K562 (cell line): ENCODE measurements around the gene MED28. TPM values are rescaled to one million over a fixed set of nuclear protein-coding genes. Genes with fewer than 3 reads are reported as not detected.

Source experiments
- ATAC-seq: fragments of 200-7000 bp; cut with Tn5 transposase; 3 replicates; pipeline ENCODE4 v1.9.1; 2020; ENCODE audit warnings: moderate library complexity
- BruUV-seq: library from RNA; stranded (reverse); fragments of 400-500 nt; replicated peaks from 2 replicates; lab custom pipeline; 2021; lab: Mats Ljungman, UMichigan
- CTCF ChIA-PET: fragments of 300-600 bp; formaldehyde crosslinking; extraction: SDS; loops from one replicate; lab custom pipeline; 2021; ENCODE audit warnings: low intra/inter-chr PET ratio; lab: Yijun Ruan, JAX
- POLR2A ChIA-PET: fragments of 300-600, 350-650 bp; sonication (Branson Sonifier 250); formaldehyde crosslinking; extraction: SDS; loops from one replicate; lab custom pipeline; 2021; ENCODE audit warnings: antibody characterized with exemption, inconsistent platforms; lab: Yijun Ruan, JAX
- DNase-seq, 4 experiments: peaks; one replicate each; pipeline versions ENCODE4 v3.0.0 to v3.0.0-alpha.2; 2011 to 2018; ENCODE audit warnings: low spot score in 3 of 4, mixed read lengths in 3 of 4; ENCODE audit errors: extremely low read depth in 1 of 4
- FAIRE-seq: peaks from 2 replicates; lab custom pipeline; 2011; peaks lifted over from hg19 to GRCh38; lab: Jason Lieb, UNC
- H2AFZ ChIP-seq: 2 replicates; pipeline ENCODE4 v1.6.0; 2011; ENCODE audit warnings: low read depth, low read length, control low read depth, inconsistent platforms
- H3K27ac ChIP-seq: fragments of 200-600 bp; 3 replicates; pipeline ENCODE4 v1.8.0; 2011; ENCODE audit warnings: low read depth, mild to moderate bottlenecking, control low read depth, inconsistent platforms, low read length, moderate library complexity, mixed read lengths; ENCODE audit errors: extremely low read depth
- H3K27me3 ChIP-seq, 2 experiments: fragments of 300-600 bp in 1 of 2; 2 replicates in 1 of 2; 3 replicates in 1 of 2; pipeline versions ENCODE4 v1.6.0 to v1.8.0; 2011; ENCODE audit warnings: inconsistent platforms in 2 of 2, low read length in 2 of 2, mild to moderate bottlenecking in 1 of 2, mixed read lengths in 1 of 2, moderate library complexity in 1 of 2; ENCODE audit not compliant: control insufficient read depth in 2 of 2, insufficient read depth in 2 of 2
- H3K36me3 ChIP-seq: fragments of 300-600 bp; 3 replicates; pipeline ENCODE4 v1.8.0; 2011; ENCODE audit warnings: mild to moderate bottlenecking, low read length, inconsistent platforms; ENCODE audit not compliant: control insufficient read depth, insufficient read depth
- H3K4me1 ChIP-seq, 2 experiments: fragments of 200-600 bp in 1 of 2; replicated peaks in 1 of 2; 2 replicates in 1 of 2; 3 replicates in 1 of 2; pipeline versions ENCODE4 v1.5.1 to v1.8.0; 2011; ENCODE audit warnings: inconsistent platforms in 2 of 2, low read length in 2 of 2, mild to moderate bottlenecking in 1 of 2, mixed read lengths in 1 of 2, moderate library complexity in 1 of 2; ENCODE audit not compliant: control insufficient read depth in 2 of 2, insufficient read depth in 2 of 2
- H3K4me2 ChIP-seq: 2 replicates; pipeline ENCODE4 v1.6.1; 2011; ENCODE audit warnings: low read length, control low read depth, inconsistent platforms, mixed read lengths; ENCODE audit not compliant: insufficient read depth
- H3K4me3 ChIP-seq: fragments of 200-600 bp; sonication (generic), shearing (Covaris generic); 2 replicates; pipeline ENCODE4 v1.5.1; 2016; ENCODE audit warnings: control low read depth, inconsistent platforms
- H3K79me2 ChIP-seq: fragments of 200-600 bp; 3 replicates; pipeline ENCODE4 v1.8.0; 2011; ENCODE audit warnings: low read length, inconsistent platforms; ENCODE audit not compliant: control insufficient read depth, insufficient read depth
- H3K9ac ChIP-seq, 2 experiments: 2 replicates each; pipeline versions ENCODE4 v1.6.0 to v1.6.1; 2011; ENCODE audit warnings: low read depth in 2 of 2, low read length in 2 of 2, control low read depth in 1 of 2, inconsistent platforms in 1 of 2, mild to moderate bottlenecking in 1 of 2, mixed read lengths in 1 of 2; ENCODE audit not compliant: insufficient read depth in 1 of 2
- H3K9me1 ChIP-seq: one replicate; pipeline ENCODE4 v1.6.0; 2011; ENCODE audit warnings: inconsistent platforms, mild to moderate bottlenecking, low read length, moderate library complexity; ENCODE audit not compliant: control insufficient read depth, insufficient read depth
- H3K9me3 ChIP-seq: replicated peaks from 2 replicates; pipeline ENCODE4 v1.5.1; 2011; ENCODE audit warnings: low read depth, low read length, inconsistent platforms; ENCODE audit not compliant: control insufficient read depth, insufficient read depth
- H4K20me1 ChIP-seq: replicated peaks from 2 replicates; pipeline ENCODE4 v1.6.1; 2011; ENCODE audit warnings: low read length, inconsistent platforms, mixed read lengths; ENCODE audit not compliant: control insufficient read depth, insufficient read depth
- BCLAF1 ChIP-seq, 2 experiments: fragments of 450-650 bp in 1 of 2; IDR thresholded peaks; 2 replicates each; pipeline ENCODE4 v1.6.1; 2011 to 2017; ENCODE audit warnings: low read depth in 2 of 2, antibody characterized with exemption in 1 of 2, borderline replicate concordance in 1 of 2, low read length in 1 of 2, mild to moderate bottlenecking in 1 of 2, mixed read lengths in 1 of 2; ENCODE audit not compliant: control insufficient read depth in 1 of 2
- BRF2 ChIP-seq: IDR thresholded peaks from 3 replicates; pipeline ENCODE4 v1.6.1; 2011; ENCODE audit warnings: borderline replicate concordance, mild to moderate bottlenecking; ENCODE audit not compliant: insufficient read length, insufficient read depth
- GATAD2A ChIP-seq: fragments of 450-650 bp; IDR thresholded peaks from 2 replicates; pipeline ENCODE4 v1.6.1; 2017
- HLTF ChIP-seq: fragments of 450-650 bp; IDR thresholded peaks from 2 replicates; pipeline ENCODE4 v1.6.1; 2016
- NCOA4 ChIP-seq: fragments of 450-650 bp; IDR thresholded peaks from 2 replicates; pipeline ENCODE4 v1.6.1; 2018; ENCODE audit warnings: mild to moderate bottlenecking; ENCODE audit not compliant: partially characterized antibody
- PTTG1 ChIP-seq: fragments of 450-650 bp; IDR thresholded peaks from 2 replicates; pipeline ENCODE4 v1.6.1; 2016; ENCODE audit warnings: low read depth, mild to moderate bottlenecking, missing genetic modification characterization, missing compliant biosample characterization
- RREB1 ChIP-seq: fragments of 250-450 bp; sonication (Bioruptor Pico); IDR thresholded peaks from 2 replicates; pipeline ENCODE4 v1.4.0; 2020
- TSHZ1 ChIP-seq: fragments of 250-450 bp; sonication (Bioruptor Pico); IDR thresholded peaks from 2 replicates; pipeline ENCODE4 v1.4.0; 2020; ENCODE audit warnings: mild to moderate bottlenecking, moderate library complexity
- WGBS: fragments of 100-300 bp; shearing (Covaris generic); methylation state at CpG from one replicate; pipeline ENCODE4 v1.1.6; 2016; ENCODE audit warnings: low coverage, mixed read lengths; ENCODE audit not compliant: insufficient coverage; ENCODE audit errors: missing lambda C conversion rate; 5-methylcytosine and 5-hydroxymethylcytosine counted together
- in situ Hi-C: fragments of 300-500 bp; cut with MboI; formaldehyde crosslinking; loops from 4 replicates; pipeline ENCODE4 v1.15.0; 2018; ENCODE audit warnings: inconsistent platforms, mixed read lengths
- intact Hi-C: fragments of 100-400 bp; cut with micrococcal nuclease; formaldehyde crosslinking; loops from 2 replicates; pipeline ENCODE4 v1.14.2; 2022
- polyA plus RNA-seq, 8 experiments: library from polyadenylated mRNA; depleted of rRNA in 4 of 8; stranded (reverse) in 5 of 8; unstranded in 3 of 8; fragments of >200 nt; fragmentation: Nextera tagmentation in 2 of 8; fragmentation: Illumina TruSeq in 1 of 8; extraction: Ambion mirVana in 2 of 8; extraction: Trizol in 1 of 8; gene quantifications; 2 replicates each; pipeline versions ENCODE4 v1.2.1 to v1.2.3, GENCODE V29; 2011 to 2014; ENCODE audit warnings: inconsistent platforms in 1 of 8, missing spikeins in 1 of 8
- total RNA-seq, 7 experiments: library from RNA; depleted of rRNA in 6 of 7; stranded (reverse); fragments of >200 nt in 6 of 7; fragmentation: Illumina TruSeq in 2 of 7; extraction: Trizol in 2 of 7; gene quantifications; 2 replicates each; pipeline versions ENCODE4 v1.2.1 to v1.2.3, GENCODE V29; 2011 to 2021; ENCODE audit warnings: low replicate concordance in 1 of 7

MED28 gene
- total and polyA plus RNA-seq, 9 of the 15 experiments (the other 6 are each of a cell fraction or from before 2014, with no cell fraction given): 15.5 to 93.8 (median 50.5) TPM

- no peaks in the 10 kb centered on the region for H3K27me3 ChIP-seq
- H3K79me2 ChIP-seq: peaks cover 56% of the 10 kb centered on the region
- no peak overlapping the region for H3K27ac ChIP-seq
- in situ Hi-C loops: no loop called here
- peaks cover 15% of the 10 kb centered on the region for H4K20me1 ChIP-seq
- H3K4me2 ChIP-seq: no peak overlapping the region
- WGBS: 0% methylated on average over 1 of the region's 1 CpG
- intact Hi-C loops: no loop called here
- BruUV-seq: no TSS peak
- H3K4me3 ChIP-seq: no peak overlapping the region
- H3K36me3 ChIP-seq: peaks cover 76% of the 10 kb centered on the region
- H3K9ac ChIP-seq: no peak overlapping the region
- ATAC-seq: no peak
- no peak for FAIRE-seq
- peaks cover 3% of the 10 kb centered on the region for H3K9me1 ChIP-seq
- ChIA-PET POLR2A (interaction anchor here (0.6 to 1.5 kb wide), 3 partner anchors 11 to 1736 kb away, joined by 3 read pairs; no protein-coding TSS in a partner anchor), CTCF (no interaction called here)
- no peak for DNase-seq
- no peak overlapping the region for H2AFZ ChIP-seq
- H3K4me1 ChIP-seq: peaks cover 10 to 15% of the 10 kb centered on the region in 2 experiments
- H3K9me3 ChIP-seq: no peaks in the 10 kb centered on the region
- TF ChIP-seq GATAD2A: no peak
- no peak for TF ChIP-seq HLTF
- no peak for TF ChIP-seq PTTG1 (tag)
- TF ChIP-seq TSHZ1 (CRISPR knock-in tag): no peak
- no peak for TF ChIP-seq NCOA4
- TF ChIP-seq BRF2: no peak
- no peak for TF ChIP-seq BCLAF1 (IDR thresholded peaks at IDR 0.05; ENCODE audit: borderline replicate concordance in 1 of 2, control insufficient read depth in 1 of 2, low read depth in 2 of 2, low read length in 1 of 2)
- TF ChIP-seq RREB1 (CRISPR knock-in tag): no peak
Measured at GRCh38 chr4:17618926-17619325, 4.5 kb downstream of the MED28 start.
